ENCODE results near the gene INSIG2. TPM values are rescaled to one million over a fixed set of nuclear protein-coding genes. Genes with fewer than 3 reads are reported as not detected.

Gene INSIG2
- total RNA-seq, 2 donors from 2014 or later: 15.2 to 15.9 TPM

DNA sequence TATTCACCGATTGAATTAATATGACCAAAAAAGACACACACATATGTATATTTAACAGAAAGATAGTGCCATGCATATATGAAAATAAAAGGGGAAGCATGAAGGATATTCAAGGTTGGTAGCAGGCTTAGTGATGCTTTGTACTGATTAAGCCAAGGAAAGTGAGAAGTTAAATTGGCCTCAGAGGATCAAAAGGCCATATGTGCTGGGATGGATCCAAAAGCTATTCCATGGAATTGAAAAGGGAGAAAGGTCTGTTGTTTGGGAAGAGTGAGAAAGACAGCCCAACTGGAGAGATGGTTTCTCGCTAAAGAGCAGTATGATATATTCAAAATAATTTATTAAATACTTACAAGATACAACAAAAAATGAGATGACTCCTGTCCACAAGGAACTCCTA, 65.9 kb downstream of the INSIG2 start:
- ATAC-seq (no peak), DNase-seq (no peak)
- intact Hi-C loops (cut with DNase I): no loop called here

Other genes starting within 250 kb of the INSIG2 start
- gene CCDC93, start 74.4 kb upstream of the INSIG2 start, total RNA-seq: 10 to 100 TPM; 18.3 to 24.6 TPM